SK-MEL-5 (cell line): ENCODE measurements around the gene NUCB1. TPM values are rescaled to one million over a fixed set of nuclear protein-coding genes. Genes with fewer than 3 reads are reported as not detected.

Experiments
- DNase-seq: peaks from one replicate; pipeline ENCODE4 v3.0.0-alpha.2; 2016; ENCODE audit warnings: low read depth, low spot score
- in situ Hi-C: cut with HindIII; loops from 2 replicates; pipeline ENCODE4 v1.10.0; 2016; ENCODE audit warnings: low sequenced_read_pairs, high pct_unique_total_duplicates, low pct_unique_long_range_greater_than_20kb
- small RNA-seq, 2 experiments: library from RNA; depleted of rRNA; stranded (forward); fragments of <200 nt; gene quantifications; one replicate each; pipeline ENCODE3, GENCODE V24; 2014
- total RNA-seq: library from RNA; depleted of rRNA; stranded (reverse); fragments of >200 nt; shearing (Covaris generic); gene quantifications from 2 replicates; pipeline ENCODE4 v1.2.3, GENCODE V29; 2014; rRNA removed

NUCB1 gene
- total RNA-seq, 1 experiment from 2014 or later, result 164 TPM

GRCh38 chr19:48964205-48965039, 64.3 kb downstream of the NUCB1 start:
- DNase-seq, result no peak
- in situ Hi-C loops, result no loop called here

- in situ Hi-C loops, result no loop called here
- DNase-seq, result peak; percentile 93
Measured at GRCh38 chr19:48965040-48965805, 65.1 kb downstream of the NUCB1 start, which contains the start of gene FTL. FTL (plus strand) TSS chr19:48965309; CDS start chr19:48965508, 199 bp downstream.

- in situ Hi-C loops, result no loop called here
- peak; percentile 90 for DNase-seq
Measured at GRCh38 chr19:48965806-48966540, 65.9 kb downstream of the NUCB1 start.

GRCh38 chr19:48966541-48967345, 66.6 kb downstream of the NUCB1 start:
- in situ Hi-C loops, result no loop called here
- DNase-seq, result no peak

GRCh38 chr19:48967346-48968178, 67.5 kb downstream of the NUCB1 start:
- DNase-seq, result no peak
- in situ Hi-C loops, result no loop called here

- DNase-seq, result no peak
- in situ Hi-C loops, result no loop called here
Measured at GRCh38 chr19:48968179-48968661, 68.1 kb downstream of the NUCB1 start.

- in situ Hi-C loops, result no loop called here
- DNase-seq, result no peak
Measured at GRCh38 chr19:48968813-48969218, 68.7 kb downstream of the NUCB1 start.

GRCh38 chr19:48969276-48970138, 69.4 kb downstream of the NUCB1 start:
- in situ Hi-C loops, result no loop called here
- no peak for DNase-seq

- in situ Hi-C loops, result no loop called here
- DNase-seq, result no peak
Measured at GRCh38 chr19:48970139-48970766, 70.1 kb downstream of the NUCB1 start.

GRCh38 chr19:48970923-48971395, 70.8 kb downstream of the NUCB1 start:
- in situ Hi-C loops, result no loop called here
- peak; percentile 78 for DNase-seq

Small RNA genes within 50 kb of the gene (small RNA-seq; reads per million reads assigned to genes)
- 0 reads per million in 2 experiments for gene AC026803.1

Other genes starting within 250 kb of the NUCB1 start
- 0.05 TPM in 1 of 2 replicates, not detected in the other for gene NTN5, start 227.3 kb upstream of the NUCB1 start, total RNA-seq
- gene FUT2, start 204.3 kb upstream of the NUCB1 start, total RNA-seq, result not detected in 2 replicates
- 0.35 and 0.50 TPM in 2 replicates for gene MAMSTR, start 180.6 kb upstream of the NUCB1 start, total RNA-seq
- 0.71 and 1.2 TPM in 2 replicates for gene RASIP1, start 159.7 kb upstream of the NUCB1 start, total RNA-seq
- gene IZUMO1, start 153.4 kb upstream of the NUCB1 start, total RNA-seq, result not detected in 2 replicates
- gene FUT1, start 147.7 kb upstream of the NUCB1 start, total RNA-seq, result 0.11 and 0.16 TPM in 2 replicates
- gene FGF21, start 144.8 kb upstream of the NUCB1 start, total RNA-seq, result not detected in 2 replicates
- 12.5 and 14.4 TPM in 2 replicates for gene BCAT2, start 89.3 kb upstream of the NUCB1 start, total RNA-seq
- gene HSD17B14, start 63.8 kb upstream of the NUCB1 start, total RNA-seq, result 53.9 and 58.9 TPM in 2 replicates
- 3.0 and 3.1 TPM in 2 replicates for gene PLEKHA4, start 31.7 kb upstream of the NUCB1 start, total RNA-seq
- 26.3 and 30.2 TPM in 2 replicates for gene PPP1R15A, start 27.9 kb upstream of the NUCB1 start, total RNA-seq
- gene TULP2, start 1.6 kb upstream of the NUCB1 start, total RNA-seq, result not detected in 2 replicates
- gene DHDH, start 33.4 kb downstream of the NUCB1 start, total RNA-seq, result 0.24 and 0.45 TPM in 2 replicates
- gene BAX, start 54.6 kb downstream of the NUCB1 start, total RNA-seq, result 90.3 and 108 TPM in 2 replicates
- gene FTL, start 65.0 kb downstream of the NUCB1 start, total RNA-seq, result 1,840 and 1,902 TPM in 2 replicates
- gene GYS1, start 93.0 kb downstream of the NUCB1 start, total RNA-seq, result 29.3 and 33.1 TPM in 2 replicates
- gene RUVBL2, start 93.6 kb downstream of the NUCB1 start, total RNA-seq, result 199 and 203 TPM in 2 replicates
- gene LHB, start 116.8 kb downstream of the NUCB1 start, total RNA-seq, result not detected in 2 replicates
- gene CGB3, start 124.0 kb downstream of the NUCB1 start, total RNA-seq, result not detected in 2 replicates
- gene CGB2, start 131.6 kb downstream of the NUCB1 start, total RNA-seq, result not detected in 2 replicates
- gene CGB1, start 136.6 kb downstream of the NUCB1 start, total RNA-seq, result not detected in 2 replicates
- gene CGB5, start 143.5 kb downstream of the NUCB1 start, total RNA-seq, result not detected in 2 replicates
- gene CGB8, start 148.8 kb downstream of the NUCB1 start, total RNA-seq, result not detected in 2 replicates
- not detected in 2 replicates for gene CGB7, start 157.4 kb downstream of the NUCB1 start, total RNA-seq
- not detected in 2 replicates for gene NTF4, start 164.5 kb downstream of the NUCB1 start, total RNA-seq
- 0.03 TPM in 2 replicates for gene KCNA7, start 172.4 kb downstream of the NUCB1 start, total RNA-seq
- 141 and 179 TPM in 2 replicates for gene SNRNP70, start 185.1 kb downstream of the NUCB1 start, total RNA-seq
- gene LIN7B, start 214.1 kb downstream of the NUCB1 start, total RNA-seq, result 5.6 and 6.4 TPM in 2 replicates
- 1.1 and 1.8 TPM in 2 replicates for gene C19orf73, start 218.8 kb downstream of the NUCB1 start, total RNA-seq
- 8.8 and 9.9 TPM in 2 replicates for gene PPFIA3, start 219.2 kb downstream of the NUCB1 start, total RNA-seq